Measurements from ENCODE around the gene LPCAT1.

- TF ChIP-seq EZH2 (IDR thresholded peaks at IDR 0.05; ENCODE audit: insufficient read depth, poor library complexity, severe bottlenecking): no peak
- no peak for TF ChIP-seq EZH2phosphoT487 (IDR thresholded peaks at IDR 0.05; ENCODE audit: insufficient read depth, low read depth)
Observed at GRCh38 chr5:1438871-1439270, 84.9 kb downstream of the LPCAT1 start.
